LNCAP (cell line): Measurements from ENCODE around the gene CDH13.

ENCODE experiments used
- TF ChIP-seq, protein P1 (sequence below): fragments of 450-650 bp; IDR thresholded peaks from 2 replicates; pipeline ENCODE4 v1.5.1; 2017; ENCODE audit warnings: mild to moderate bottlenecking

The CDH13 gene

DNA sequence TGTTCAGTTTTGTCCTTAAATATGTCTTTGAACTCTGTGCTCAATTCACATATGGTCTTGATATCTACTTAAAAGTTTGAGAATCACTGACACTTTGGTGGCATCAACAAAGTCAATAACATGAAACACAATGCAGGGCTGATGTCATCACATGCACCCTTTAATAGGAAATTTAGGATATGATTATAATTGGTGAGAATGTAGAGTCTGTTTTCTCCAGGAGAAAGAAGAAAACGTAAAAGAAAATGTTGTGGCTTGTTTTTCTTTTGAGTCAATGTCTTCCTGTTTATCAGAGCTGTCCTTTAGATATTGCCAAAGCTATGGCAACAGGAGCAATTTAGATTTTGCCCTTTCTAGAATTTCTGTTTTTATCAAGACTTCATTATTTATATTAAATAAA lies 396.9 kb downstream of the CDH13 start:
- TF ChIP-seq, protein P1, sequence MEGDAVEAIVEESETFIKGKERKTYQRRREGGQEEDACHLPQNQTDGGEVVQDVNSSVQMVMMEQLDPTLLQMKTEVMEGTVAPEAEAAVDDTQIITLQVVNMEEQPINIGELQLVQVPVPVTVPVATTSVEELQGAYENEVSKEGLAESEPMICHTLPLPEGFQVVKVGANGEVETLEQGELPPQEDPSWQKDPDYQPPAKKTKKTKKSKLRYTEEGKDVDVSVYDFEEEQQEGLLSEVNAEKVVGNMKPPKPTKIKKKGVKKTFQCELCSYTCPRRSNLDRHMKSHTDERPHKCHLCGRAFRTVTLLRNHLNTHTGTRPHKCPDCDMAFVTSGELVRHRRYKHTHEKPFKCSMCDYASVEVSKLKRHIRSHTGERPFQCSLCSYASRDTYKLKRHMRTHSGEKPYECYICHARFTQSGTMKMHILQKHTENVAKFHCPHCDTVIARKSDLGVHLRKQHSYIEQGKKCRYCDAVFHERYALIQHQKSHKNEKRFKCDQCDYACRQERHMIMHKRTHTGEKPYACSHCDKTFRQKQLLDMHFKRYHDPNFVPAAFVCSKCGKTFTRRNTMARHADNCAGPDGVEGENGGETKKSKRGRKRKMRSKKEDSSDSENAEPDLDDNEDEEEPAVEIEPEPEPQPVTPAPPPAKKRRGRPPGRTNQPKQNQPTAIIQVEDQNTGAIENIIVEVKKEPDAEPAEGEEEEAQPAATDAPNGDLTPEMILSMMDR, result no peak

DNA sequence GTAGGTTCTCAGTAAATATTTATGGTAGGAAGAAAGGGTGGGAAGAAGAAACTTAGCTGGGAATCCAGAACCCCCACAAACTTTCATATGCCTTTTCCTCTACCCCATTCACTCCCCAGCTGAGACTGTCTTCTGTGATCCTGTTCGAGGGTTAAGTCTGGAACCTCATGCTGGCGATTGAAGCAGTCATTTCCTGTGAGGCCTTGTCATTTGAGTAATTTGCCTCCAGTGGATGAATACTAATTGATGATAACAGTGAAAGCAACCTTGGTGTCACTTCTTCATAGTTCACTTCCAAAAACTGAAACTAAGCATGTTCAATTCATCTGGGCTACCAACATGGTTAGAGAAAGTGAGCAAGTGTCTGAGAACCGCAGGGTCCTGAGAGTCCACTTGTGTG lies 401.2 kb downstream of the CDH13 start:
- TF ChIP-seq, protein P1, result no peak

DNA sequence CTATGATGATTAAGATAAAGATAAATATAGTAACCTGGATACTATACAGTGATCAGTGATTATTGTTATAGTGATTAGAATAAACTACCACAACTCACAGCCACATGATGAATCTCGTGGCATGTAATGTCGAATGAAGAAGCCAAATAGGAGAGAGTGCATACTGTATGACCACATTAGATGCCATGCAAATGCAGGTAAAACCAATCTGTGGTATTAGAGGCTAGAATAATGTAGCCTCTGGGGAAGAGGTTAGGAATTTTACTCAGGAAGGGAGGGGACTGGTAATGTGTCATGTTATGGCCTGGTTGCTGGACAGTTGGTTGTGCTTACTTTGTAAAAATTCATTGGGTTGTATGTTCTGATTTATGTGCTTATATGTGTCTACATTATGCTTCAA lies 402.7 kb downstream of the CDH13 start:
- TF ChIP-seq, protein P1, result no peak

DNA sequence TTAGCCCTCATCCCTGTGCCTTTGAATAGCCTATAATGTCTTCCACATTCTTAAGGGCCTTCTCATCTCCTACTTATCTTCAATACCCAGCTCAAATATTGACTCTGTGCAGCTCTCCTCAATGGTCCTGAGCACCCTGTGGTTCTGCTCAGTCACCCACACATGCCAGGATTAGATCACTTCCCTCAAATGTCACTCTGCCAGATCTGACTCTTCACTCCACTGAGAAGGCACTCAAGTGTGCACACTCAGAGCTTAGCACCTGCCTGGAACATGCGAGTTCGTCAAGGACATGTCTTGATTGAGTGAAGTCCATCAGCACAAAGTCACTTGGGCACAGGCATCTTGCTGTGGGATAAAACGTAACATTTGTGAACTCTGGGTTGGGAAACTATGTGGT lies 404.8 kb downstream of the CDH13 start:
- TF ChIP-seq, protein P1, result no peak

DNA sequence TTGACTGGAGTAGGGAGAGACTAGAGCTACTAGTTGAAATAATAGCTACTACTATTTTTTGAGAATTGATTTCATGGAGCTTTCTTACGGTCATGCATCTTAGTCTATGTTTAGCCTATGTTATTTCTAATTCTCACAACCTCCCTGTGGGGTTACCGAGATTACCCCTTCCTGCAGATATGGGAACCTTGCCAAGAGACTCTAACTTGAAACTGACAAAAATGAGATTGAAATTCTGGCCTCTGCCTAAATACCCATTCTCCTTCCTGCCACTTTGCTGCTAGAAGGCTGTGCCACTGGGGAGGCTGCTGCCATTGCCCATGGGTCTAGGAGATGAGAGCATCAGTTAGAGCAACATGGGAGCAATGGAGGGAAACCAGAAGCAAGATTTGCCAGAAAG lies 410.3 kb downstream of the CDH13 start:
- TF ChIP-seq, protein P1, result no peak

DNA sequence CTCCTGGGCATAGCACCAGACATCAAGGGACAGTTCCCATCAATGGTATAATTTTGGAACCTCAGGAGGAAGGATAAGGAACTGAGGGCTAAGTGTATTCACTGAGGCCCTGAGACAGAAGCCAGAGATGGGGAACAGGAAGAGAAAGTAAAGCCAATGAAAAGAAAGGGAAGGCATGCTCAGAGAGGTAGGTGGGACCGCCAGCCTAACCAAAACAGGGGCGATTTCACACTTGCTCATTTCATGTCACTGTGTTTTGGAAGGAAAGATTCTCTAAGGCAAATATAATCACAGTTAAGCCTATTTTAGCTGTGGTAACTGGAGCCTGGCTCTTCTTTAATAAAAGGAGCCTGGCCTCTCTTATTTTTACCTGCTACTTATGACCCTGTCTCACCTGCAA lies 411.1 kb downstream of the CDH13 start:
- TF ChIP-seq, protein P1, result no peak

DNA sequence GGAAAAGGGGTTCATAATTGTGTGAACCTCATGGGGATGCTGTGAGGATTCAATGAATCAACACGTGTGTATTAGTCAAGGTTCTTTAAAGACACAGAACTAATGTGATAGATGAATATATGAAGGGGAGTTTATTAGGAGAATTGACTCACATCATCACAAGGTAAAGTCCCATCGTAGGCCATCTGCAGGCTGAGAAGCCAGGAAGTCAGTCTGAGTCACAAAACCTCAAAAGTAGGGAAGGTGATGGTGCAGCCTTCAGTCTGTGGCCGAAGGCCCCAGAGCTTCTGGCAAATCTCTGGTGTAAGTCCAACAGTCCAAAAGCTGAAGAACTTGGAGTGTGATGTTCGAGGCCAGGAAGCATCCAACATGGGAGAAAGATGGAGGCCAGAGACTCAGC lies 413.4 kb downstream of the CDH13 start:
- TF ChIP-seq, protein P1, result no peak

DNA sequence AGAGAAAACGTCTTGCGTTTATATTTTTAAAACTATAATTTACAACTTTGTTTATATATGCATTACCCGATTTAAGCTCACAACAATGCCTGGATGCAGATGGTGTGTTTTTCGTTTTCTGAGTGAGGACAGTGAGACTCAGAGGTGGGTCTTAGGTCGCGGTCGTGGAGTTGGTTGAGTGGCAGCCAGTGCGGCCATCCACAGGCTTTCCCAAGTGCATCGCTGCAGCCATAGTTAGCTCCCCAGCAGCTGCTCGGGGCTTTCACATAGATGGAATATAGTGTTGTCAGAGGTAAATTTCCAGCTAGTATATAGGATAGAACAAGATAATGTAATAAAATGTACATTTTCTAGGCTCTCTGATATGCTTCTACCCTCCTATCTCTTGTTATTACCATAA lies 417.8 kb downstream of the CDH13 start:
- TF ChIP-seq, protein P1, result no peak
